ENCODE results near the gene TCF15.

The TCF15 gene

DNA sequence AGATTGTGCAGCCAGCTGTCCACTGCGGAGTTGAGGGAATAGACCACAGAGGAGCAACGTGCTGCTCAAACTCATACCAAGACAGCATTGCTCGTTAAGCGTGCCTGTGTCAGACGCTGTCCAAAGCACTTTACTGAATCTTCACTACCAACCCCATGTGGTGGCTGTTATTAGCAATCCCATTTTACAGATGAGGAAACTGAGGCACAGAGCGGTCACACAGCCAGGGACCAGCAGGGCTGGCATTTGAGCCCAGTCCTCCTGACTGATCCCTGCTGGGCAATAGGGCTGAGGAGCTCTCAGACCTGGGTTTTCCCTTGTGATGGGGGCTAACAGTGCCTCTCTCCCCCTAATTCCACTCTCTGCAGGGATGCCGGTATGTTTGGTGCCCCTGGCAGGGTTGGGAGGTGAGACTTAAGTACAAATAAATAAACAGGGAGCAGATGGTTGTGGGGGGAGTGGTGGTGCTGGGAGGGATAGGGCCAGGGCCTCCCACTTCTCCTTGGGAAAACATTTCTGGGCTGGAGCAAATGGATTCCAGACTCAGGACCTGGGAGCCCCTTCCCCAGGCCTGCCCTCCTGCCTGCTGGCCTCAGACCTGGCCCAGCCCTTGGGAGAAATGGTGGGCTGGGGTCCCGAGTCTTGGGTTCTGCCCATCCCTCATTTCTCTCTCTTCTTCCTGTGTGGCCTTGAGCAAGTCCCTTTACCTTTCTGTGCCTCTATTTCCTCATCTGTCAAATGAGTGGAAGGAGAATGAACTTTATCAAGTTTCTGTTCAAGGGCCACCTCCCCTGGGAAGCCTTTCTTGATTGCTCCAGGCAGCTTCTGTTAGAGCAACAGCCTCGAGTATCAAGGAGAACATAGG is 25.2 kb upstream of the TCF15 start:
- Histone ChIP-seq H3K9me3 (no peaks in the 10 kb centered on the region), H3K4me3 (no peak overlapping the region), H3K36me3 (replicated peaks) (no peaks in the 10 kb centered on the region), H3K27me3 (ENCODE audit: low read depth) (0 out of 2 replicates have a peak, but pooled peaks cover 4% of the 10 kb centered on the region), H3K4me1 (no peaks in the 10 kb centered on the region)
- DNase-seq (ENCODE audit: low spot score in 2 of 2), result no peak
- in situ Hi-C loops (cut with MboI; ENCODE audit: low sequenced_read_pairs), result no loop called here

DNA sequence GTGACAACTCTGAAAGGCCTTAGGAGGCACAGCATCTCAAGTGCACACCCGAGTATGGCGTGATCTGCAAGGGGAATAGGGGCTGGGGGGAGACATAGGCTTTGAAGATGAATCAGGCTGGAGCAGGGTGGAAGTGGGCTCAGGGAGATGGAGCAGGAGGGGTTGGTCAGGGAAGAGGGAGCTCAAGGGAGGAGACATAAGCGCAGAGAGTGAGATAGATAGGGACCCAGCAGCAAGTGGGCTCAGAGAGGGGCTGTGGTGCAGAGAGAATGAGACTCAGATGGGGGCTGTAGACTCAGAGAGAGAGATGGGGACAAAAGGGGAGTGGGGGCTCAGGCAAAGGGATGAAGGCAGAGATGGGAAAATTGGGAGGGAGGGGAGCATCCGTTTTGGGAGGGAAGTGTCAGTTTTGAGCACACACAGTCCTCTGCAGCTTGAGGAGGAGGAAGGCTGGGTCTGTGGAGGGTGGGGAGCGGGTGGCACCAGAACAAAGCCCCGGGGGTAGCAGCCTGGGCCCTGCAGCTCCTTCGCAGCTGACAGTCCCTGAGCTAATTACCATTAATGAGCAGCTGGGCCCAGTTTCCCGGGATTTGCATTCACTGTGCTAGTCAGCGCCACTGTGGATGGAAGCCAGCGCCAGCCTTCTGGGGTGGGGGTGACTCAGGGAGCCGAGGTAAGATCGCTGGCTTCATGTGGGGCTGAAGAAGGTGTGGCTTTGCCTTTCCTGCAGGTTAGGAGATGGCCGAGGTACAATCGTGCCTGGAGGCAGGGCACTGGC is 24.2 kb upstream of the TCF15 start:
- Histone ChIP-seq H3K4me3 (no peak overlapping the region), H3K9me3 (no peaks in the 10 kb centered on the region), H3K36me3 (replicated peaks) (no peaks in the 10 kb centered on the region), H3K27me3 (ENCODE audit: low read depth) (0 out of 2 replicates have a peak, but pooled peaks cover 4% of the 10 kb centered on the region), H3K4me1 (no peaks in the 10 kb centered on the region)
- DNase-seq (ENCODE audit: low spot score in 2 of 2), result no peak
- in situ Hi-C loops (cut with MboI; ENCODE audit: low sequenced_read_pairs), result no loop called here

DNA sequence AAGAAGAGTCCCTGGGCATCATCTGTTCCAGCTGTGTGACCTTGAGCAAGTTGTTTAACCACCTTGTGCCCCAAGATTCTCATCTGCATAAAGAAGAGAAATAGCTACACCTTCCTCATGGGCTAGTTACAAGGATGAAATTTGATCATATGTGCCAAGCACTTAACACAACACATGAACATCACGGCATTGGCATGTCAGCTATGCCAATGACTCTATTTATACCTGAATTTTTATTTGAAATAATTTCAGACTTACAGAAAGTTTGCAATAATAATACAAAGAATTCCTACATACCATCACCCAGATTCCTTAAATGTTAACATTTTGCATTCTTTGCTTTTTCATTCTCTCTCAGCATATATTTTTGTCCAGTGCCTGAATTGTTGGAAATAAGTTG is 21.0 kb upstream of the TCF15 start:
- no peak overlapping the region for H3K4me3 ChIP-seq
- no peaks in the 10 kb centered on the region for H3K4me1 ChIP-seq
- H3K27me3 ChIP-seq (ENCODE audit: low read depth), result 0 out of 2 replicates have a peak, but pooled peaks cover 4% of the 10 kb centered on the region
- in situ Hi-C loops (cut with MboI; ENCODE audit: low sequenced_read_pairs), result no loop called here
- no peaks in the 10 kb centered on the region for H3K36me3 ChIP-seq (replicated peaks)
- no peak for DNase-seq (ENCODE audit: low spot score in 2 of 2)
- no peaks in the 10 kb centered on the region for H3K9me3 ChIP-seq

DNA sequence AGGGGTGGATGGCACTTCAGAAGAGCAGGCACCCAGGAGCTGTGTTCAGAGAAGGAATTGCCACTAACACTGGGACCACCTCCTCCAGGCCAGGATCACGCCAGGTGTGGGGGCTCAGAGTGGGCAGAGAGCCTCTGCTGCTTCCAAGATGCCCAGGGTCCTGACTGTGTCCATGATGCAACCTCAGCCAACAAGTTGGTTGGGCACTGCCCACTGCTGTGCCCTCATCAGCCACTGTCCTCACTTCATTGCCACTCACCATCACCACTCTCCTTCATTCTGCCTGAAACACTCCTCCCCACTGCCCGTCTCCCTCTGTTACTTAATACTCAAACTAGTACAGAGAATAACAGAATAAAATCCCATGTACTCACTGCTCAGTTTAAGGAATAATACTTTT is 16.5 kb upstream of the TCF15 start:
- Histone ChIP-seq H3K4me3 (no peak overlapping the region), H3K27me3 (ENCODE audit: low read depth) (no peaks in the 10 kb centered on the region; the same call in 1 of the 2 replicates), H3K36me3 (replicated peaks) (no peaks in the 10 kb centered on the region), H3K4me1 (no peaks in the 10 kb centered on the region; the same call in 1 of the 2 replicates), H3K9me3 (no peaks in the 10 kb centered on the region)
- no peak for DNase-seq (ENCODE audit: low spot score in 2 of 2)
- in situ Hi-C loops (cut with MboI; ENCODE audit: low sequenced_read_pairs), result no loop called here

DNA sequence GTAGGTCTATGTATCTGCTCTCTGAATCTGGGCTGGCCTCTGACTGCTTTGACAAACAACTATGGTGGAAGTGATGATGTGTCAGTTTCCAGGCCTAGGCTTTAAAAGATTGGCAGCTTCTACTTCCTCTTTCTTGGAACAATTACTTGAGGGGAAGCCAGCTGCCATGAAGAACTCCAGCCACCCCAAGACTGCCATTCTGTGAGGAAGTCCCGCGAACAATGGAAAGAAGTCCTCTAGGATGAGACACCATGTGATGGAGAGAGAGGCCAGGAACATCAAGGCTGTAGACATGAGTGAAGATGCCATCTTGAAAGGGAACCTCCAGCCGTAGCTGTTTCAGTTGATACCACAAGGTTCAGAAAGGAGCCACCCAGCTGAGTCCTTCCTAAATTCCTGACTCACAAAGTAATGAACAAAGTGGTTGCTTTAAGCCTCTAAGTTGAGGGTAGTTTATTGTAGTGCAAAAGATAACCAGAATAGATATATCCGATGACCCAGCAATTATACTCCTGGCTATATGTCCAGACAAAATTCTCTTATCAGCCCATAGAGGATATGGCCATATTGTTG is 15.3 kb upstream of the TCF15 start:
- DNase-seq (ENCODE audit: low spot score in 2 of 2), result no peak
- H3K27me3 ChIP-seq (ENCODE audit: low read depth), result no peaks in the 10 kb centered on the region; the same call in 1 of the 2 replicates
- no peaks in the 10 kb centered on the region; the same call in 1 of the 2 replicates for H3K4me1 ChIP-seq
- H3K9me3 ChIP-seq, result no peaks in the 10 kb centered on the region
- H3K36me3 ChIP-seq (replicated peaks), result no peaks in the 10 kb centered on the region
- in situ Hi-C loops (cut with MboI; ENCODE audit: low sequenced_read_pairs), result no loop called here
- H3K4me3 ChIP-seq, result no peak overlapping the region

DNA sequence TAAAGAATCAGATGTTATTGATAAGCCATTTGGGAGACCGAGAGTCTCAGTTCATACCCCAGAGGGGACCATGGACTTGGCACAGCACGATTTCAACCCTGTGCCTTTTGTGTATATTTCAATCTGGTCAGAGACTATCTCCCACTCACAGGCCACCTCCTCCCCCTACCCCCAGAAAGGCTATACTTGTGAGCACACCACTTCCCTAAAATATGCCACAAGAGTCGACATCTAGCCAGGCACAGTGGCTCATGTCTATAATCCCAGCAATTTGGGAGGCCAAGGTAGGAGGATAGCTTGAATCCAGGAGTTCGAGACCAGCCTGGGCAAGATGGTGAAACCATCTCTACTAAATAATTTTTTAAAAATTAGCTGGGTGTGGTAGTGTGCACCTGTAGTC is 13.6 kb upstream of the TCF15 start:
- DNase-seq (ENCODE audit: low spot score in 2 of 2), result no peak
- H3K27me3 ChIP-seq (ENCODE audit: low read depth), result no peaks in the 10 kb centered on the region; the same call in 1 of the 2 replicates
- H3K36me3 ChIP-seq (replicated peaks), result no peaks in the 10 kb centered on the region
- no peaks in the 10 kb centered on the region for H3K9me3 ChIP-seq
- H3K4me3 ChIP-seq, result no peak overlapping the region
- no peaks in the 10 kb centered on the region; the same call in 1 of the 2 replicates for H3K4me1 ChIP-seq
- in situ Hi-C loops (cut with MboI; ENCODE audit: low sequenced_read_pairs), result no loop called here

DNA sequence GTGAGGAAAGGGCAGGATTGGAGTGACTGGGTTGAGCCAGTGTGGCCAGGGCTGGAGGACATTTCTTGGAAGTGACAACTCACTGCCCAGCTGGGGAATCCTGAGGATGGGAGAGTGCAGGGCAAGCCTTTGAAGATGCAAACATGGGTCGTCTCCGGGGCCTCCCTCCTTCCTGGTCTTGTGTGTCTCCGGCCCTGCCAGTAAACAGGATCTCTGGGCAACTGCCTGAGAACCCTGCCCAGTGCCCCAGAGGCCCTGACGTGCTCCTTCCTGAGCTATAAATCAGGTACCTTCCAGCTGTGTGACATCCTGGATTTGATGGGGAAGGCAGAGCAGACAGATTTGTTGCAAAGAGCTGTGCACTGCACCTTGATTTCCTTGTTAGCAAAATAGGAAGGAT is 12.9 kb upstream of the TCF15 start:
- H3K36me3 ChIP-seq (replicated peaks), result no peaks in the 10 kb centered on the region
- in situ Hi-C loops (cut with MboI; ENCODE audit: low sequenced_read_pairs), result no loop called here
- H3K4me3 ChIP-seq, result no peak overlapping the region
- no peaks in the 10 kb centered on the region; the same call in 1 of the 2 replicates for H3K27me3 ChIP-seq (ENCODE audit: low read depth)
- no peaks in the 10 kb centered on the region; the same call in 1 of the 2 replicates for H3K4me1 ChIP-seq
- no peak for DNase-seq (ENCODE audit: low spot score in 2 of 2)
- H3K9me3 ChIP-seq, result no peaks in the 10 kb centered on the region; the same call in 1 of the 2 replicates

DNA sequence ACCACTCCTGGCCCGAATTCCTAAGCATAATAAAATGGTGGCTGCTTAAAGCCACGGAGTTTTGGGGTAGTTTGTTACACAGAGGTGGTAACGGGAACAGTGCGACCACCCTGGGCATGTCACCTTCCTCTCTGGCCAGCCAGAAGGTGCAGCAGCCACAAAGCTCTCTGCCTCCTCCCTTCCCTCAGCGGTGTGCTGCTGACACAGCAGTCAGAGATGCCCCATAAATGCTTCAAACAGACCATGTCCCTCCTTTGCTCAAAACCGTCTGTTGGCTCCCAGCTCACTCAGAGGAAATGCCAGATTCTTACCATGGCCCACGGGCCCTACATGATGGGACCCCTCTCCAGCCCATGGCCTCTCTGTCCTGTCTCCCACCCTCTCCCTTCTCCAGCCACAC is 12.1 kb upstream of the TCF15 start:
- Histone ChIP-seq H3K36me3 (replicated peaks) (no peaks in the 10 kb centered on the region), H3K4me3 (no peak overlapping the region), H3K9me3 (no peaks in the 10 kb centered on the region; the same call in 1 of the 2 replicates), H3K27me3 (ENCODE audit: low read depth) (no peaks in the 10 kb centered on the region; the same call in 1 of the 2 replicates), H3K4me1 (no peaks in the 10 kb centered on the region; the same call in 1 of the 2 replicates)
- DNase-seq (ENCODE audit: low spot score in 2 of 2), result no peak
- in situ Hi-C loops (cut with MboI; ENCODE audit: low sequenced_read_pairs), result no loop called here

DNA sequence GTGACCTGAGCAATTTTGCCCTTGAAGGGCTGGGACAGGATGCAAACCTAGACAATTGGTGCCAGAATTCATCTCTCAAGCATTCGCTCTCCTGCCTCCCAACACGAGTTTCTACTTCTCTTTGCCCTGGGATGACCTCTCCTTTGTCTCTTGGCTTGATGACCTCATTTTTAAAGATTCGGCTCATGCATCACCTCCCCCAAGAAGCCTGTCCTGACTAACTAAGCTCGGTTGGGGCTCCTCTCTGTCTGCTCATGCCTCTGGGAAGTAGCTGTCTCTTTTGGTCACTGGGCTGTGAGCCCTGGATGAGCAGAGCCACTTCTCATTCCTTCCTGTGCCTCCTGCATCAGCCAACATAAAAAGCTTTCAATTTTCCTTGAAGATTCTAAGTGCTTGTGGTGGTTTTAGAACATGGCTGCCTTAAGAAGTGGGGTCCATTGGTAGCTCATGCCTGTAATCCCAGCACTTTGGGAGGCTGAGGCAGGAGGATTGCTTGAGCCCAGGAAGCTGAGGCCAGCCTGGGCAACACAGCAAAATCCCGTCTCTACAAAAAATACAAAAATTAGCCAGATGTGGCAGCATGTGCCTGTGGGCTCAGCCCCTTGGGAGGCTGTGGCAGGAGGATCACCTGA is 11.1 kb upstream of the TCF15 start:
- Histone ChIP-seq H3K9me3 (no peaks in the 10 kb centered on the region; the same call in 1 of the 2 replicates), H3K27me3 (ENCODE audit: low read depth) (no peaks in the 10 kb centered on the region; the same call in 1 of the 2 replicates), H3K36me3 (replicated peaks) (no peaks in the 10 kb centered on the region), H3K4me1 (no peaks in the 10 kb centered on the region; the same call in 1 of the 2 replicates), H3K4me3 (no peak overlapping the region)
- in situ Hi-C loops (cut with MboI; ENCODE audit: low sequenced_read_pairs), result no loop called here
- DNase-seq (ENCODE audit: low spot score in 2 of 2), result no peak

DNA sequence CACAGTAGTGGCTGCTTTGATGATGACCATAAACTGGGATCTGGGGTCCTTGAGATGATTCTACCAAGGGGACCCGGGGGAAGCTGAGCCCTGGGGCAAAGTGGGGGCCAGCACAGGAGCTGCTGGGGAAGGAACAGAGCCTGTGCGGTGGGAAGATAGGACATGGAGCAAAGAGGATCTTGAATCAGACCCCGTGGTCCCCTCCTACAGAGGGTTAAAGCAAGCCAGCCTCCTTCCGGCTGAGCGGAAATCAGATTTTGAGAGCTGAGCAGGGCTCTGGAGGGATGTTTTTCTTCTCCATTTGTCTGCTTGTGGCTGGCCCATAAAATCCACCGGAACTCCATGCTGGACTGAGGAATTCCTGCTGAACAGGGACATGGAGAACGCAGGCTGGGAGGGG is 10.1 kb upstream of the TCF15 start:
- no peaks in the 10 kb centered on the region for H3K36me3 ChIP-seq (replicated peaks)
- H3K27me3 ChIP-seq (ENCODE audit: low read depth), result no peaks in the 10 kb centered on the region; the same call in 1 of the 2 replicates
- DNase-seq (ENCODE audit: low spot score in 2 of 2), result no peak
- no peak overlapping the region for H3K4me3 ChIP-seq
- no peaks in the 10 kb centered on the region; the same call in 1 of the 2 replicates for H3K9me3 ChIP-seq
- in situ Hi-C loops (cut with MboI; ENCODE audit: low sequenced_read_pairs), result no loop called here
- no peaks in the 10 kb centered on the region for H3K4me1 ChIP-seq

DNA sequence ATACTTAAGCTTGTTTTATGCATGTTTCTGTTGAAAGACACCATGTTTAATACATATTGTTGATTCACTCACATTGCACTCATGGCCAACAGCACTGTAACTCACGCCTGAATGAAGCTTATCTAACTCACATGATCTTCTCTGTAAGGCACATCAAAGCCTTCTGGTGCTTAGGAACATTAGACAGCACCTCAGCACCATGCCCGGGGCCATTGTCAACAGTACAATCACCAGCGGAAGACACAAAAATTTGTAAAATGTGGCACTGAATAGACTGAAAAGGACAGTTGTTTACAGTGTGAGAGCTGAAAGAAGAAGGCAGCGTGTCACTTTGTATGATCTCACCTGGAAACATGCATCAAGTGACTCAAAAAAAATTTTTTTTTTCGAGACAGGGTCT is 8.9 kb upstream of the TCF15 start:
- no peak overlapping the region for H3K4me3 ChIP-seq
- no peak for DNase-seq (ENCODE audit: low spot score in 2 of 2)
- in situ Hi-C loops (cut with MboI; ENCODE audit: low sequenced_read_pairs), result no loop called here
- H3K4me1 ChIP-seq, result no peaks in the 10 kb centered on the region
- no peaks in the 10 kb centered on the region; the same call in none of the 2 replicates for H3K27me3 ChIP-seq (ENCODE audit: low read depth)
- no peaks in the 10 kb centered on the region; the same call in 1 of the 2 replicates for H3K9me3 ChIP-seq
- no peaks in the 10 kb centered on the region for H3K36me3 ChIP-seq (replicated peaks)

DNA sequence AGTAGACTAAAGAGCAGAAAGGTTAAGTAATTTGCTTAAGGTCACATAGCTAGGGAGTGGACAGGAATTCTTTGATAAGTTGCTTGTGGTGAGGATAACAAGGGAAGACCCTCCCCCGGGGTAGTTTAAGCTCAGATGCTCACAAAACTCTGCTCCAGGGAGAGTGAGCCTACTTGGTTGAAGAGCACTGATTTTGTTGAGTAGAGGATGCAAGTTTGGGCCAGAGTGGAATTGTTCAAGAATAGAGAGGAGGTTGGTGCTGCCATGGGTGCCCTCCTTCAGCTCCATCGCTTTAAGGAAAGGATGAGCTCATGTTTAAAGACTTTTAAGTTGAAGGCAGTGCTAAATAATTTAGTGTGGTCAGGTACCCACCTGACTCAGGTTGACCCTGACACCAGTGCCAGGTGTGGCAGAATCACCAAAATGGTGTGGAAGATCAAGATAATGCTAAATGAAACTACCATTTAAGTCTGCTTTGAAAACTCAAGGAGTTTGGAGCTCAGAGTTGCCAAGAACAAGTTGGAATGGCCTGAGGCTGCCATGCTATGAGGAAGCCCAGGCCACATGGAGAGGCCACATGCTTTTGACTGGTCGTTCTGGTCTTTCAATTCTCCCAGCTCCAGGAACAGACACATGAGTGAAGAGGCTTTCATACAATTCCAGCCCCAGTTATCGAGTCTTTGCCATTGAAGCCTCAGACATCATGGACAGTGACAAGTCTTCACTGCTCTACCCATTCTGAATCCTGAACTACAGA is 8.0 kb upstream of the TCF15 start:
- Histone ChIP-seq H3K9me3 (no peaks in the 10 kb centered on the region; the same call in 1 of the 2 replicates), H3K36me3 (replicated peaks) (no peaks in the 10 kb centered on the region), H3K4me3 (no peak overlapping the region), H3K4me1 (no peaks in the 10 kb centered on the region), H3K27me3 (ENCODE audit: low read depth) (no peaks in the 10 kb centered on the region; the same call in none of the 2 replicates)
- in situ Hi-C loops (cut with MboI; ENCODE audit: low sequenced_read_pairs), result no loop called here
- DNase-seq (ENCODE audit: low spot score in 2 of 2), result no peak

All from HAP-1 (cell line).